ENCODE results near the gene TNMD. TPM values are rescaled to one million over a fixed set of nuclear protein-coding genes. Genes with fewer than 3 reads are reported as not detected.
A peak's percentile ranks its signal among the peaks of the same experiment; 100 is the strongest.

The TNMD gene
- total RNA-seq, 3 donors from 2014 or later (not counting 1 experiment from before 2014, with no cell fraction given), result not detected

DNA sequence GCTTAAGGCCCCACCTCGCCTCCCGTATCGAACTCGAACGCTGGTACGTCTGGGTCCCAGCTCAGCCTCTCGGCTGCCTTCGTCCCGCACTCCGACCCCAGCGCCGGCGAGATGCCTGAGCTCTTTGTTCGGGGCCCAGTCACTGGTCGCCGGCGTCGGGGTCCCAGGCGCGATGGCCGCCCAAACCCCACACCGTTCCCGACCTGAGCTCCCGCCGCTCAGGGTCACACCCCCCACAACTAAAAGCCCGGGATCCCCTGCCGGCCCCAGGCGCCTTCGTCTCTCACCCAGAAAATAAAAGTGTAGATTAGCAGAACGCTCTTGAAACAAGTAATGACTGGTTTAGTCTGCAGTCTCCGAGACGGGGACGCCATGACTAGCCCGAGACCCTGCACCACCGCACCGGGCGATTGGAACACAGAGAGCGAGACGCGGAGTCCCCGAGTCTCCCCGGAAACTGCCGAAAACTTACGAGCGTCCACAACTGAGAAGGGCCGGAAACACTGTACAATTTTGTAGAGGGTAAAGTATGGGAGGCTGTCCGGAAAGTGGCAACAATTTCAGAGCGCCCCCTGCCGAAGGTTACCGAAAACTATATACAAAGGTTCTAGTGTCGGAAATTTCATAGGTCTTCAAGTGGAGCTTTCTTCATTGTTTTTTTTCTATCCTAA, 51.7 kb downstream of the TNMD start, which contains the start of gene TSPAN6:
Gene TSPAN6, minus strand, starts transcription at position 486 of the 671 bp plus-strand sequence. Its CDS starts 112 bp downstream, at position 374.
- DNase-seq (peak in 1 of 2 donors; percentile 82), ATAC-seq (peak; percentile 48 to 73 (median 58))
- Histone ChIP-seq H3K4me3 (ENCODE audit: low read length) (peak within 1 kb of the TSS; percentile 34), H3K36me3 (ENCODE audit: control insufficient read depth, insufficient read depth, low read length) (no peaks in the 10 kb centered on the region), H3K27ac (ENCODE audit: low read length) (no peak within 1 kb of the TSS), H3K4me1 (ENCODE audit: control insufficient read depth, insufficient read depth, low read length) (no peaks in the 10 kb centered on the region), H3K27me3 (ENCODE audit: control insufficient read depth, insufficient read depth, low read length) (peaks cover 6% of the 10 kb centered on the region), H3K9me3 (ENCODE audit: control insufficient read depth, insufficient read depth, low read length) (no peaks in the 10 kb centered on the region)
- H3K4me3 Mint-ChIP-seq, result peak within 1 kb of the TSS; percentile 79
- 11% methylated on average over 51 of the region's 51 CpGs for WGBS (ENCODE audit: insufficient coverage)
- peaks cover 4 to 9% of the 10 kb centered on the region in 2 donors for H3K4me1 Mint-ChIP-seq
- H3K36me3 Mint-ChIP-seq, result no peaks in the 10 kb centered on the region
- TF ChIP-seq, protein P1, sequence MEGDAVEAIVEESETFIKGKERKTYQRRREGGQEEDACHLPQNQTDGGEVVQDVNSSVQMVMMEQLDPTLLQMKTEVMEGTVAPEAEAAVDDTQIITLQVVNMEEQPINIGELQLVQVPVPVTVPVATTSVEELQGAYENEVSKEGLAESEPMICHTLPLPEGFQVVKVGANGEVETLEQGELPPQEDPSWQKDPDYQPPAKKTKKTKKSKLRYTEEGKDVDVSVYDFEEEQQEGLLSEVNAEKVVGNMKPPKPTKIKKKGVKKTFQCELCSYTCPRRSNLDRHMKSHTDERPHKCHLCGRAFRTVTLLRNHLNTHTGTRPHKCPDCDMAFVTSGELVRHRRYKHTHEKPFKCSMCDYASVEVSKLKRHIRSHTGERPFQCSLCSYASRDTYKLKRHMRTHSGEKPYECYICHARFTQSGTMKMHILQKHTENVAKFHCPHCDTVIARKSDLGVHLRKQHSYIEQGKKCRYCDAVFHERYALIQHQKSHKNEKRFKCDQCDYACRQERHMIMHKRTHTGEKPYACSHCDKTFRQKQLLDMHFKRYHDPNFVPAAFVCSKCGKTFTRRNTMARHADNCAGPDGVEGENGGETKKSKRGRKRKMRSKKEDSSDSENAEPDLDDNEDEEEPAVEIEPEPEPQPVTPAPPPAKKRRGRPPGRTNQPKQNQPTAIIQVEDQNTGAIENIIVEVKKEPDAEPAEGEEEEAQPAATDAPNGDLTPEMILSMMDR (IDR thresholded peaks at IDR 0.05), result no peak
- peaks cover 0 to 2% of the 10 kb centered on the region in 2 donors for H3K9me3 Mint-ChIP-seq
- H3K27ac Mint-ChIP-seq, result no peak within 1 kb of the TSS
- H3K27me3 Mint-ChIP-seq (ENCODE audit: low read depth in 2 of 2), result peaks cover 16 to 41% of the 10 kb centered on the region in 2 donors
- intact Hi-C loops (cut with micrococcal nuclease), result no loop called here

DNA sequence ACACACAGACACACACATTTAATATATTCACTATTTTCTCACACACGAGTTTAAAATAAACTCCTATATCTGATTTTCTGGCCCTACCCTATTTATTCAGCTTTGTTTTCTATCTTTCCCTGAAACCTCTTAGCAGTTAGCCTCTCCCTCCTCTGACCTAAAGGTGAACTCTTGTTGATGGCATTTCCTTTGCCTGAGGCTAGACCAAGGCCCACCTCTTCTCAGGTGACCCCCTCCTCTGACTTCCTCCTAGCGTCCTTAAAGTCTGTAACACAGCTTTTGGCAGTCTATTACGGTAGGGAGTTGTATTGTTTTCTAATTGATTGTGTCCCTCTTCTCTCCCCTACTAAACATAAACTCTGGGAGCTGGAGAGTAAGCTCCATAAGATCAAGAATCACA, 57.6 kb downstream of the TNMD start:
- H3K36me3 ChIP-seq (ENCODE audit: control insufficient read depth, insufficient read depth, low read length), result no peaks in the 10 kb centered on the region
- Mint-ChIP-seq H3K27ac (no peak overlapping the region), H3K4me1 (no peaks in the 10 kb centered on the region), H3K4me3 (no peak overlapping the region), H3K9me3 (peaks cover 0 to 2% of the 10 kb centered on the region in 2 donors), H3K27me3 (ENCODE audit: low read depth in 2 of 2) (peaks cover 20 to 29% of the 10 kb centered on the region in 2 donors), H3K36me3 (no peaks in the 10 kb centered on the region)
- no peaks in the 10 kb centered on the region for H3K4me1 ChIP-seq (ENCODE audit: control insufficient read depth, insufficient read depth, low read length)
- intact Hi-C loops (cut with micrococcal nuclease), result no loop called here
- 91% methylated on average over 1 of the region's 3 CpGs for WGBS (ENCODE audit: insufficient coverage)
- no peak for DNase-seq
- TF ChIP-seq, protein P1 (IDR thresholded peaks at IDR 0.05), result no peak
- H3K9me3 ChIP-seq (ENCODE audit: control insufficient read depth, insufficient read depth, low read length), result no peaks in the 10 kb centered on the region
- no peak for ATAC-seq
- peaks cover 2% of the 10 kb centered on the region for H3K27me3 ChIP-seq (ENCODE audit: control insufficient read depth, insufficient read depth, low read length)
- H3K4me3 ChIP-seq (ENCODE audit: low read length), result no peak overlapping the region
- no peak overlapping the region for H3K27ac ChIP-seq (ENCODE audit: low read length)

DNA sequence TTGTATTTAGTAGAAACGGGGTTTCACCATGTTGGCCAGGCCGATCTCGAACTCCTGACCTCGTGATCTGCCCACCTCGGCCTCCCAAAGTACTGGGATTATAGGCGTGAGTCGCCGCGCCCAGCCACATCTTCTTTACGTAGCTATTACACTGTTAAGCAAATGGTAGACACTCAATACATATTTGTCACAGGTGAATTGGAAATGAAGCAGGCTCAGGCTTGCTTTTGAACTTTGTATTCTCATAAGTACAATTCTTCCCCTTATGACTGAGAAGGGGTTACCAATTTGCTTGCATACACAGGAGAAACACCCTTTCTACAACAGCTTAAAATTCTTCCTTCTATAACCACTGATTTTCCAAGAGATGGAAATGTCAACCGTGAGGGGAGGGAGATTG, 58.5 kb downstream of the TNMD start:
- no peak overlapping the region for H3K4me3 ChIP-seq (ENCODE audit: low read length)
- no peaks in the 10 kb centered on the region for H3K9me3 ChIP-seq (ENCODE audit: control insufficient read depth, insufficient read depth, low read length)
- intact Hi-C loops (cut with micrococcal nuclease), result no loop called here
- no peaks in the 10 kb centered on the region for H3K4me1 Mint-ChIP-seq
- H3K27me3 ChIP-seq (ENCODE audit: control insufficient read depth, insufficient read depth, low read length), result no peaks in the 10 kb centered on the region
- H3K27ac ChIP-seq (ENCODE audit: low read length), result no peak overlapping the region
- H3K9me3 Mint-ChIP-seq, result peaks cover 0 to 2% of the 10 kb centered on the region in 2 donors
- DNase-seq, result no peak
- peaks cover 20 to 22% of the 10 kb centered on the region in 2 donors for H3K27me3 Mint-ChIP-seq (ENCODE audit: low read depth in 2 of 2)
- no peaks in the 10 kb centered on the region for H3K4me1 ChIP-seq (ENCODE audit: control insufficient read depth, insufficient read depth, low read length)
- no peak overlapping the region for H3K27ac Mint-ChIP-seq
- ATAC-seq, result no peak
- H3K36me3 Mint-ChIP-seq, result no peaks in the 10 kb centered on the region
- TF ChIP-seq, protein P1 (IDR thresholded peaks at IDR 0.05), result no peak
- 95% methylated on average over 9 of the region's 11 CpGs for WGBS (ENCODE audit: insufficient coverage)
- no peaks in the 10 kb centered on the region for H3K36me3 ChIP-seq (ENCODE audit: control insufficient read depth, insufficient read depth, low read length)
- no peak overlapping the region for H3K4me3 Mint-ChIP-seq
